Measurements from ENCODE around the gene GPR68. TPM values are rescaled to one million over a fixed set of nuclear protein-coding genes. Genes with fewer than 3 reads are reported as not detected.

The GPR68 gene
- total and polyA plus RNA-seq, 2 experiments from 2014 or later: 0.19 to 0.35 TPM

DNA sequence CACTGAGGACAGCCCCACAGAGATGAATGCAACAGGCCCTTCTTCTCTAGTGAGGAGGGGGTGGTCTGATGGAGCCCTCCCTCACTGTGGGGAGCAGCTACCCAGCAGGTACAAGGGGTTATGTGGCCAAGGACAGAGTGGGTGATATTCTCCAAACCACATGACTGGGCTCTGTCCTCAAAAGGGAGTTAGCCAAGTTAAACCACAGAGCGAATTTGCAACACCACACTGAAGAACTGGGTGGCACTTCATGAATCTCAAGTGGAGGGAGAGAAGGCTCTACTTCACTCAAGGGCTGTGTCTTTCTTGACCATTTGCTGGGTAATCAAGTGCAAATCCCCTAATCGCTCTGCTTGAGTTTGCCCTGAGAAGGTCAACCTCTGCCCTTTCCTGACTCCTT lies 12.5 kb downstream of the GPR68 start:
- Histone ChIP-seq H3F3A (replicated peaks; ENCODE audit: low read depth) (no peaks in the 10 kb centered on the region), H3K27me3 (ENCODE audit: insufficient read depth) (no peaks in the 10 kb centered on the region), H3K36me3 (ENCODE audit: insufficient read depth) (no peaks in the 10 kb centered on the region), H3K9me2 (ENCODE audit: insufficient read depth) (peaks cover 5% of the 10 kb centered on the region; the same call in 1 of the 2 replicates), H3K4me3 (no peak overlapping the region), H3K4me2 (no peak overlapping the region), H3K4me1 (ENCODE audit: insufficient read depth) (peaks cover 14% of the 10 kb centered on the region; the same call in 1 of the 2 replicates), H2AFZ (no peak overlapping the region), H3K79me2 (replicated peaks; ENCODE audit: insufficient read depth) (no peaks in the 10 kb centered on the region), H3K27ac (ENCODE audit: low read depth) (no peak overlapping the region), H4K20me1 (replicated peaks; ENCODE audit: insufficient read depth) (no peaks in the 10 kb centered on the region; the same call in 1 of the 2 replicates)
- H3K9me3 Mint-ChIP-seq: peaks cover 24% of the 10 kb centered on the region
- H3K4me1 Mint-ChIP-seq: peaks cover 14% of the 10 kb centered on the region
- TF ChIP-seq ZNF114 (CRISPR knock-in tag; IDR thresholded peaks at IDR 0.05): no peak
- TF ChIP-seq, protein P1, sequence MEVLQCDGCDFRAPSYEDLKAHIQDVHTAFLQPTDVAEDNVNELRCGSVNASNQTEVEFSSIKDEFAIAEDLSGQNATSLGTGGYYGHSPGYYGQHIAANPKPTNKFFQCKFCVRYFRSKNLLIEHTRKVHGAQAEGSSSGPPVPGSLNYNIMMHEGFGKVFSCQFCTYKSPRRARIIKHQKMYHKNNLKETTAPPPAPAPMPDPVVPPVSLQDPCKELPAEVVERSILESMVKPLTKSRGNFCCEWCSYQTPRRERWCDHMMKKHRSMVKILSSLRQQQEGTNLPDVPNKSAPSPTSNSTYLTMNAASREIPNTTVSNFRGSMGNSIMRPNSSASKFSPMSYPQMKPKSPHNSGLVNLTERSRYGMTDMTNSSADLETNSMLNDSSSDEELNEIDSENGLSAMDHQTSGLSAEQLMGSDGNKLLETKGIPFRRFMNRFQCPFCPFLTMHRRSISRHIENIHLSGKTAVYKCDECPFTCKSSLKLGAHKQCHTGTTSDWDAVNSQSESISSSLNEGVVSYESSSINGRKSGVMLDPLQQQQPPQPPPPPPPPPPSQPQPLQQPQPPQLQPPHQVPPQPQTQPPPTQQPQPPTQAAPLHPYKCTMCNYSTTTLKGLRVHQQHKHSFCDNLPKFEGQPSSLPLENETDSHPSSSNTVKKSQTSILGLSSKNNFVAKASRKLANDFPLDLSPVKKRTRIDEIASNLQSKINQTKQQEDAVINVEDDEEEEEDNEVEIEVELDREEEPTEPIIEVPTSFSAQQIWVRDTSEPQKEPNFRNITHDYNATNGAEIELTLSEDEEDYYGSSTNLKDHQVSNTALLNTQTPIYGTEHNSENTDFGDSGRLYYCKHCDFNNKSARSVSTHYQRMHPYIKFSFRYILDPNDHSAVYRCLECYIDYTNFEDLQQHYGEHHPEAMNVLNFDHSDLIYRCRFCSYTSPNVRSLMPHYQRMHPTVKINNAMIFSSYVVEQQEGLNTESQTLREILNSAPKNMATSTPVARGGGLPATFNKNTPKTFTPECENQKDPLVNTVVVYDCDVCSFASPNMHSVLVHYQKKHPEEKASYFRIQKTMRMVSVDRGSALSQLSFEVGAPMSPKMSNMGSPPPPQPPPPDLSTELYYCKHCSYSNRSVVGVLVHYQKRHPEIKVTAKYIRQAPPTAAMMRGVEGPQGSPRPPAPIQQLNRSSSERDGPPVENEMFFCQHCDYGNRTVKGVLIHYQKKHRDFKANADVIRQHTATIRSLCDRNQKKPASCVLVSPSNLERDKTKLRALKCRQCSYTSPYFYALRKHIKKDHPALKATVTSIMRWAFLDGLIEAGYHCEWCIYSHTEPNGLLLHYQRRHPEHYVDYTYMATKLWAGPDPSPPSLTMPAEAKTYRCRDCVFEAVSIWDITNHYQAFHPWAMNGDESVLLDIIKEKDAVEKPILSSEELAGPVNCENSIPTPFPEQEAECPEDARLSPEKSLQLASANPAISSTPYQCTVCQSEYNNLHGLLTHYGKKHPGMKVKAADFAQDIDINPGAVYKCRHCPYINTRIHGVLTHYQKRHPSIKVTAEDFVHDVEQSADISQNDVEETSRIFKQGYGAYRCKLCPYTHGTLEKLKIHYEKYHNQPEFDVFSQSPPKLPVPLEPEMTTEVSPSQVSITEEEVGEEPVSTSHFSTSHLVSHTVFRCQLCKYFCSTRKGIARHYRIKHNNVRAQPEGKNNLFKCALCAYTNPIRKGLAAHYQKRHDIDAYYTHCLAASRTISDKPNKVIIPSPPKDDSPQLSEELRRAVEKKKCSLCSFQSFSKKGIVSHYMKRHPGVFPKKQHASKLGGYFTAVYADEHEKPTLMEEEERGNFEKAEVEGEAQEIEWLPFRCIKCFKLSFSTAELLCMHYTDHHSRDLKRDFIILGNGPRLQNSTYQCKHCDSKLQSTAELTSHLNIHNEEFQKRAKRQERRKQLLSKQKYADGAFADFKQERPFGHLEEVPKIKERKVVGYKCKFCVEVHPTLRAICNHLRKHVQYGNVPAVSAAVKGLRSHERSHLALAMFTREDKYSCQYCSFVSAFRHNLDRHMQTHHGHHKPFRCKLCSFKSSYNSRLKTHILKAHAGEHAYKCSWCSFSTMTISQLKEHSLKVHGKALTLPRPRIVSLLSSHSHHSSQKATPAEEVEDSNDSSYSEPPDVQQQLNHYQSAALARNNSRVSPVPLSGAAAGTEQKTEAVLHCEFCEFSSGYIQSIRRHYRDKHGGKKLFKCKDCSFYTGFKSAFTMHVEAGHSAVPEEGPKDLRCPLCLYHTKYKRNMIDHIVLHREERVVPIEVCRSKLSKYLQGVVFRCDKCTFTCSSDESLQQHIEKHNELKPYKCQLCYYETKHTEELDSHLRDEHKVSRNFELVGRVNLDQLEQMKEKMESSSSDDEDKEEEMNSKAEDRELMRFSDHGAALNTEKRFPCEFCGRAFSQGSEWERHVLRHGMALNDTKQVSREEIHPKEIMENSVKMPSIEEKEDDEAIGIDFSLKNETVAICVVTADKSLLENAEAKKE (CRISPR knock-in tag; IDR thresholded peaks at IDR 0.05): no peak
- no peak for TF ChIP-seq NANOG (IDR thresholded peaks at IDR 0.05; ENCODE audit: borderline replicate concordance)
- no peak for ATAC-seq
- H3K4me3 Mint-ChIP-seq: no peak overlapping the region
- no peak for DNase-seq (ENCODE audit: low spot score)
- no peak overlapping the region for H3K27ac Mint-ChIP-seq
- H3K36me3 Mint-ChIP-seq (ENCODE audit: low read depth): peaks cover 23% of the 10 kb centered on the region
- peaks cover 10% of the 10 kb centered on the region for H3K27me3 Mint-ChIP-seq (ENCODE audit: insufficient read depth, low read depth, poor library complexity)

DNA sequence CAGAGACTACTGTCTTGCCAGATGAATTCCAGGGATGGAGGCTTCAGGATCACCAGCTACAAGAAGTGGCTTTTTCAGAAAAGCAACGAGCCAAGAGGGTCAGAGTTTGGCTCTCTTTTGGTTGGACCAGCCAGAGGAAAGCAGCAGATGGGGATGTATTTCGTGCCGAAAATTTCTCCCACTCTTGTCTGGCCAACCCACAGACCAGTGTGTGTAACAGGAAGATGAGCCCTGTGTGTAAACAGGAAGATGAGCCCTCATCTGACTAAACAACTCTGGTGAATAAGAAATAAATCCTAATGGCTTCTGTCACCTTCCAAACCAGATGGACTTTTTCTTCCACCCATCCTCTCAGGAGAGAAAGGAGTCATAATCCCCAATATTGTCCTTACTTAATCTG lies 13.1 kb downstream of the GPR68 start:
- no peak for ATAC-seq
- H3K36me3 ChIP-seq (ENCODE audit: insufficient read depth): no peaks in the 10 kb centered on the region
- no peak overlapping the region for H3K27ac Mint-ChIP-seq
- no peaks in the 10 kb centered on the region for H3F3A ChIP-seq (replicated peaks; ENCODE audit: low read depth)
- H3K27me3 Mint-ChIP-seq (ENCODE audit: insufficient read depth, low read depth, poor library complexity): peaks cover 10% of the 10 kb centered on the region
- H3K27ac ChIP-seq (ENCODE audit: low read depth): no peak overlapping the region
- peaks cover 5% of the 10 kb centered on the region; the same call in 1 of the 2 replicates for H3K9me2 ChIP-seq (ENCODE audit: insufficient read depth)
- peaks cover 23% of the 10 kb centered on the region for H3K36me3 Mint-ChIP-seq (ENCODE audit: low read depth)
- peaks cover 14% of the 10 kb centered on the region for H3K4me1 Mint-ChIP-seq
- peaks cover 14% of the 10 kb centered on the region; the same call in 1 of the 2 replicates for H3K4me1 ChIP-seq (ENCODE audit: insufficient read depth)
- H3K4me2 ChIP-seq: no peak overlapping the region
- H4K20me1 ChIP-seq (replicated peaks; ENCODE audit: insufficient read depth): no peaks in the 10 kb centered on the region; the same call in 1 of the 2 replicates
- no peak overlapping the region for H2AFZ ChIP-seq
- H3K4me3 ChIP-seq: no peak overlapping the region
- no peak for DNase-seq (ENCODE audit: low spot score)
- H3K4me3 Mint-ChIP-seq: no peak overlapping the region
- no peaks in the 10 kb centered on the region for H3K27me3 ChIP-seq (ENCODE audit: insufficient read depth)
- H3K79me2 ChIP-seq (replicated peaks; ENCODE audit: insufficient read depth): no peaks in the 10 kb centered on the region
- peaks cover 24% of the 10 kb centered on the region for H3K9me3 Mint-ChIP-seq
- TF ChIP-seq STAT1 (IDR thresholded peaks at IDR 0.05; ENCODE audit: unreplicated experiment) (no peak), JUNB (IDR thresholded peaks at IDR 0.05; ENCODE audit: unreplicated experiment) (no peak), EZH2 (IDR thresholded peaks at IDR 0.05; ENCODE audit: low read depth, unreplicated experiment) (no peak)
- TF ChIP-seq, protein P1 (CRISPR knock-in tag; IDR thresholded peaks at IDR 0.05): no peak

All from GM23338 (cell line).